NCI-H345 treated with DMSO at 0.1 percent for 48 hours (cell line): ENCODE measurements around the gene BLMH.

Experiments used
- DNase-seq: peaks from one replicate; lab custom pipeline; 2025; ENCODE audit not compliant: unreplicated experiment; lab: John Stamatoyannopoulos, UW

BLMH gene

GRCh38 chr17:30308406-30308805, 16.7 kb upstream of the BLMH start:
- no peak for DNase-seq

- no peak for DNase-seq
Measured at GRCh38 chr17:30304778-30305177, 13.0 kb upstream of the BLMH start.

- DNase-seq = no peak
Measured at GRCh38 chr17:30302241-30302640, 10.5 kb upstream of the BLMH start.

GRCh38 chr17:30300818-30301217, 9.1 kb upstream of the BLMH start:
- no peak for DNase-seq

GRCh38 chr17:30299000-30299399, 7.3 kb upstream of the BLMH start:
- no peak for DNase-seq

- DNase-seq = no peak
Measured at GRCh38 chr17:30297715-30298114, 6.0 kb upstream of the BLMH start.

- DNase-seq = no peak
Measured at GRCh38 chr17:30296499-30297080, 4.8 kb upstream of the BLMH start.

GRCh38 chr17:30292286-30292858, 628 bp upstream of the BLMH start:
- DNase-seq = no peak

GRCh38 chr17:30290696-30291542, 825 bp downstream of the BLMH start:
- DNase-seq = no peak

GRCh38 chr17:30290077-30290476, 1.7 kb downstream of the BLMH start:
- no peak for DNase-seq

GRCh38 chr17:30279156-30279555, 12.6 kb downstream of the BLMH start:
- no peak for DNase-seq

- DNase-seq = no peak
Measured at GRCh38 chr17:30278032-30278431, 13.7 kb downstream of the BLMH start.

GRCh38 chr17:30275911-30276310, 15.8 kb downstream of the BLMH start:
- no peak for DNase-seq

GRCh38 chr17:30274887-30275286, 16.9 kb downstream of the BLMH start:
- DNase-seq = no peak

GRCh38 chr17:30273373-30273772, 18.4 kb downstream of the BLMH start:
- DNase-seq = no peak

- no peak for DNase-seq
Measured at GRCh38 chr17:30271102-30271501, 20.6 kb downstream of the BLMH start.

GRCh38 chr17:30267625-30268024, 24.1 kb downstream of the BLMH start:
- no peak for DNase-seq

- DNase-seq = no peak
Measured at GRCh38 chr17:30263552-30264333, 28.0 kb downstream of the BLMH start.

- no peak for DNase-seq
Measured at GRCh38 chr17:30256756-30257506, 34.8 kb downstream of the BLMH start.

- DNase-seq = no peak
Measured at GRCh38 chr17:30254150-30254549, 37.6 kb downstream of the BLMH start.

GRCh38 chr17:30253312-30253711, 38.4 kb downstream of the BLMH start:
- no peak for DNase-seq
